ENCODE measurements around the gene ARIH1.
"Not testable (repeated sequence)": the region's sequence is repeated elsewhere in the genome, so short reads cannot be mapped to it uniquely, and the experiment has no call there.

Gene ARIH1

GRCh38 chr15:72599855-72600464 is 125.8 kb downstream of the ARIH1 start:
- Mint-ChIP-seq H3K36me3 (ENCODE audit: insufficient read depth) (peaks cover 3% of the 10 kb centered on the region), H3K4me3 (no peak overlapping the region), H3K9me3 (no peaks in the 10 kb centered on the region), H3K4me1 (no peaks in the 10 kb centered on the region), H3K27me3 (no peaks in the 10 kb centered on the region), H3K27ac (ENCODE audit: low read depth) (no peak overlapping the region)
- DNase-seq (ENCODE audit: low spot score in 2 of 2) (no peak), ATAC-seq (replicated peaks; ENCODE audit: extremely low read depth, poor library complexity, severe bottlenecking) (no peak)

- Mint-ChIP-seq H3K4me1 (no peaks in the 10 kb centered on the region), H3K27me3 (no peaks in the 10 kb centered on the region), H3K9me3 (no peaks in the 10 kb centered on the region), H3K27ac (ENCODE audit: low read depth) (no peak overlapping the region), H3K36me3 (ENCODE audit: insufficient read depth) (peaks cover 3% of the 10 kb centered on the region), H3K4me3 (no peak overlapping the region)
- ATAC-seq (replicated peaks; ENCODE audit: extremely low read depth, poor library complexity, severe bottlenecking) (no peak), DNase-seq (ENCODE audit: low spot score in 2 of 2) (no peak)
These were observed 130.7 kb downstream of the ARIH1 start for GRCh38 chr15:72604794-72605193.

- not testable (repeated sequence) for H3K9me3 Mint-ChIP-seq; H3K4me1 Mint-ChIP-seq; H3K36me3 Mint-ChIP-seq (ENCODE audit: insufficient read depth); ATAC-seq (replicated peaks; ENCODE audit: extremely low read depth, poor library complexity, severe bottlenecking); H3K27me3 Mint-ChIP-seq; DNase-seq (ENCODE audit: low spot score in 2 of 2); H3K4me3 Mint-ChIP-seq; H3K27ac Mint-ChIP-seq (ENCODE audit: low read depth)
These were observed 134.0 kb downstream of the ARIH1 start for GRCh38 chr15:72608084-72608483.

DNA sequence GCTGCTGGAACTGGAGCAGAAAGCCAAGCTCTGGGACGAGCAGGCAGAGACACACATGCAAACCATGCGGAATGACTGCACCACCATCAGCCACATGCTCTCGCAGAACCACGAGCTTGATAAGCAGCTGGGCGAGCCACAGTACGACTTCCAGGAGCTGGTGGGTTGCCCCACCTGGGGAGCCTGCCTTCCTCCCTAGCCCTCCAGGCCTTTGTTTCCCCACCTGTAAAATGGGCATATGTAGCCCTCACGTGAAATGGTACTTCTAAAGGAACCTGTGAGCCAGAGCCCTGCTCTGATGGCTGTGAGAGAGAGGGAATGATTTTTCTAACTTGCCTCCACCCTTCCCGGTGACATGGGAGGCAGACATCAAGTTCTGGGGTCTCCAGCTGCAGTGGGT is 135.7 kb downstream of the ARIH1 start:
- Mint-ChIP-seq H3K36me3 (ENCODE audit: insufficient read depth) (peaks cover 8% of the 10 kb centered on the region), H3K9me3 (no peaks in the 10 kb centered on the region), H3K4me3 (no peak overlapping the region), H3K4me1 (no peaks in the 10 kb centered on the region), H3K27ac (ENCODE audit: low read depth) (no peak overlapping the region), H3K27me3 (no peaks in the 10 kb centered on the region)
- ATAC-seq (replicated peaks; ENCODE audit: extremely low read depth, poor library complexity, severe bottlenecking) = no peak
- no peak for DNase-seq (ENCODE audit: low spot score in 2 of 2)

DNA sequence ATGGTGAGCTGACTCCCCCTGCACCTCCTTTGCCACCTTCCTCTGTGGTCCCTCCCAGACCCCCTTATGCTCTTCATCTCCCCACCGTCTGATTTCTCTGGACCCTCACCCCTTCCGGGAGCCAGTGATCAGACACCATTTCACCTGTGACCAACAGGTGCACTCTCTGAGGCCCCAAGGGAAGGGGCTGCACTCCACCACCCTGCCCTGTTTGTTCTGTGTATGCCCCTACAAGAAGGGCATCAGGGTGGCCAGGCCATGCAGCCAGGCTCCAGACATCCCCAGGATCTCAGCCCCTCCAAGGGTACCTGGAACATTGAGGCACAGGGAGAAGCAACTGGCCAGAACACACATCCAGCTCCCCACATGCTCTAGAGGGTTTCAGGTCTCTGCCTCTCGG is 138.2 kb downstream of the ARIH1 start:
- not testable (repeated sequence) for H3K4me3 Mint-ChIP-seq

DNA sequence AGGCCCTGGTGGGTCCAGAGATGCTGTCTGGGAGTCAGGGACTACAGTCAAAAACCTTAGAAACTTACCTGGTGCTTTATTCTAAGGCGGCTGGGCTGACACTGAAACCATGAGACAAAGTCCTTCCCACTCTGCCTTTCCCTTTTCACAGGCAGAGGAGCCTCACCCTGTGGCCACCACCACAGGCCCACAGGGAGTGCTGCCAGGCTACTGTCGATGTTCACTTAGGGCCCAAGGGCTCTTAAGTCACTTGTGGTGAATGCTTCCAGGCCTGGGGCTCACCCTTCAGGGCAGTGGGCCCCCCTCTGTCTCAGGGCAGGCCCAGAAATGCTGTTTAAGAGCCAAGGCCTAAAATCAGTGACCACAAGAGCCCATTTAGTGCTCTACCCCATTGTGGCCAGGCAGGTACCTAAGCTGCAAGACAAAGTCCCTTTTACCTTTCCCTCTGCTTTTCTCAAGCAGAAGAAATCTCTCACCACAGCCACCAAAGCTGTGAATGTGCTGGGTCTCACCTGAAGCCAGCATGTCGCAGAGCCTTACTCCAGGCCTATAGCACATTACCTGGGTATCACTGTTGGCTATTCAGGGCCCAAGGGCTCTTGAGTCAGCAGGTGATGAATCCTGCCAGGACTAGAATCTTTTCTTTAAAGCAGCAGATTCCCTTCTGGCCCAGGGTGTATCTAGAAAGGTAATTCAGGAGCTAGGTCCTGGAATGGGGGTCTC is 140.8 kb downstream of the ARIH1 start:
- H3K4me1 Mint-ChIP-seq = no peaks in the 10 kb centered on the region
- H3K4me3 Mint-ChIP-seq = no peak overlapping the region
- DNase-seq (ENCODE audit: low spot score in 2 of 2) (no peak), ATAC-seq (replicated peaks; ENCODE audit: extremely low read depth, poor library complexity, severe bottlenecking) (no peak)
- H3K36me3 Mint-ChIP-seq (ENCODE audit: insufficient read depth) = peaks cover 5% of the 10 kb centered on the region
- no peaks in the 10 kb centered on the region for H3K9me3 Mint-ChIP-seq
- no peak overlapping the region for H3K27ac Mint-ChIP-seq (ENCODE audit: low read depth)
- H3K27me3 Mint-ChIP-seq = no peaks in the 10 kb centered on the region

More for the DNA sequence above, 138.2 kb downstream of the ARIH1 start:
- H3K36me3 Mint-ChIP-seq (ENCODE audit: insufficient read depth); H3K4me1 Mint-ChIP-seq; H3K27me3 Mint-ChIP-seq; H3K9me3 Mint-ChIP-seq; DNase-seq (ENCODE audit: low spot score in 2 of 2); H3K27ac Mint-ChIP-seq (ENCODE audit: low read depth); ATAC-seq (replicated peaks; ENCODE audit: extremely low read depth, poor library complexity, severe bottlenecking): not testable (repeated sequence)

GRCh38 chr15:72615533-72616233 is 141.6 kb downstream of the ARIH1 start:
- not testable (repeated sequence) for H3K4me1 Mint-ChIP-seq; H3K27me3 Mint-ChIP-seq; H3K27ac Mint-ChIP-seq (ENCODE audit: low read depth); H3K4me3 Mint-ChIP-seq; H3K36me3 Mint-ChIP-seq (ENCODE audit: insufficient read depth); DNase-seq (ENCODE audit: low spot score in 2 of 2); ATAC-seq (replicated peaks; ENCODE audit: extremely low read depth, poor library complexity, severe bottlenecking); H3K9me3 Mint-ChIP-seq

- ATAC-seq (replicated peaks; ENCODE audit: extremely low read depth, poor library complexity, severe bottlenecking) (no peak), DNase-seq (ENCODE audit: low spot score in 2 of 2) (no peak)
- H3K36me3 Mint-ChIP-seq (ENCODE audit: insufficient read depth) = peaks cover 2% of the 10 kb centered on the region
- no peaks in the 10 kb centered on the region for H3K27me3 Mint-ChIP-seq
- no peak overlapping the region for H3K27ac Mint-ChIP-seq (ENCODE audit: low read depth)
- no peak overlapping the region for H3K4me3 Mint-ChIP-seq
- H3K4me1 Mint-ChIP-seq = no peaks in the 10 kb centered on the region
- no peaks in the 10 kb centered on the region for H3K9me3 Mint-ChIP-seq
These were observed 142.5 kb downstream of the ARIH1 start for GRCh38 chr15:72616491-72617210.

DNA sequence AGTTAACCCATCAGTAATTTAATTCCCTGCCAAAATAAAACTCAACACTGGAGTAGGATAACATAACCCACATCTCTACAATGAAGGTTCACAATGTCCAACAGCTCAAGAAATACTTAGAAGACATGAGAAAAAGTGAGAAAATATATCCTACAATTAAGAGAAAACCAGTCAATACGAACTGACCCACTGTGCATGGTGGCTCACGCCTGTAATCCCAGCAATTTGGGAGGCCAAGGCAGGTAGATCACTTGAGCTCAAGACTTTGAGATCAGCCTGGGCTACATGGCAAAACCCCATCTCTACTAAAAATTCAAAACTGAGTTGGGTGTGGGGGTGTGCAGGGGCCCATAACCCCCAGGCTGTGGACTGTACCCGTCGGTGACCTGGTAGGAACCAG is 149.7 kb downstream of the ARIH1 start:
- not testable (repeated sequence) for DNase-seq (ENCODE audit: low spot score in 2 of 2); H3K36me3 Mint-ChIP-seq (ENCODE audit: insufficient read depth); H3K27me3 Mint-ChIP-seq

DNA sequence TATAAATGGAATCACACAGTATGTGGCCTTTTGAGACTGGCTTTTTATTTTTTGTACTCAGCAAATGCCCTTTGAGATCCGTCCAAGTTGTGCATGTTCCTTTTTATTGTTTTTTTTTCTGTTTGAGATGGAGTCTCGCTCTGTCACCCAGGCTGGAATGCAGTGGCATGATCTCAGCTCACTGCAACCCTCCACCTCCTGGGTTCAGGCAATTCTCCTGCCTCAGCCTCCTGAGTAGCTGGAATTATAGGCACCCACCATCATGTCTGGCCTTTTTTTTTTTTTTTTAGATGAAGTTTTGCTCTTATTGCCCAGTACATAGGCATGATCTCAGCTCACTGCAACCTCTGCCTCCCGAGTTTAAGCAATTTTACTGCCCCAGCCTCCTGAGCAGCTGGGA is 152.0 kb downstream of the ARIH1 start:
- not testable (repeated sequence) for H3K27ac Mint-ChIP-seq (ENCODE audit: low read depth); H3K9me3 Mint-ChIP-seq; ATAC-seq (replicated peaks; ENCODE audit: extremely low read depth, poor library complexity, severe bottlenecking); H3K27me3 Mint-ChIP-seq; DNase-seq (ENCODE audit: low spot score in 2 of 2); H3K4me1 Mint-ChIP-seq; H3K4me3 Mint-ChIP-seq; H3K36me3 Mint-ChIP-seq (ENCODE audit: insufficient read depth)

More for the DNA sequence above, 149.7 kb downstream of the ARIH1 start:
- not testable (repeated sequence) for H3K4me1 Mint-ChIP-seq; H3K4me3 Mint-ChIP-seq; H3K9me3 Mint-ChIP-seq; ATAC-seq (replicated peaks; ENCODE audit: extremely low read depth, poor library complexity, severe bottlenecking); H3K27ac Mint-ChIP-seq (ENCODE audit: low read depth)

GRCh38 chr15:72628249-72629067 is 154.3 kb downstream of the ARIH1 start:
- not testable (repeated sequence) for H3K27ac Mint-ChIP-seq (ENCODE audit: low read depth); DNase-seq (ENCODE audit: low spot score in 2 of 2); H3K36me3 Mint-ChIP-seq (ENCODE audit: insufficient read depth); H3K4me1 Mint-ChIP-seq; H3K9me3 Mint-ChIP-seq; H3K4me3 Mint-ChIP-seq; H3K27me3 Mint-ChIP-seq; ATAC-seq (replicated peaks; ENCODE audit: extremely low read depth, poor library complexity, severe bottlenecking)

GRCh38 chr15:72629068-72629570 is 155.0 kb downstream of the ARIH1 start:
- DNase-seq (ENCODE audit: low spot score in 2 of 2); H3K27ac Mint-ChIP-seq (ENCODE audit: low read depth); H3K4me1 Mint-ChIP-seq; H3K36me3 Mint-ChIP-seq (ENCODE audit: insufficient read depth); H3K4me3 Mint-ChIP-seq; H3K9me3 Mint-ChIP-seq; H3K27me3 Mint-ChIP-seq; ATAC-seq (replicated peaks; ENCODE audit: extremely low read depth, poor library complexity, severe bottlenecking): not testable (repeated sequence)
